ENCODE data around the gene IGF1R.

Gene IGF1R

GRCh38 chr15:98676586-98677270 is 28.4 kb downstream of the IGF1R start:
- Mint-ChIP-seq H3K4me1 (ENCODE audit: low read depth) (peaks cover 57% of the 10 kb centered on the region), H3K27ac (no peak overlapping the region), H3K4me3 (no peak overlapping the region)

GRCh38 chr15:98677345-98678059 is 29.2 kb downstream of the IGF1R start:
- H3K4me1 Mint-ChIP-seq (ENCODE audit: low read depth) = peaks cover 60% of the 10 kb centered on the region
- H3K27me3 Mint-ChIP-seq = no peaks in the 10 kb centered on the region
- peaks cover 3% of the 10 kb centered on the region for H3K36me3 Mint-ChIP-seq
- H3K27ac Mint-ChIP-seq = no peak overlapping the region
- H3K9me3 Mint-ChIP-seq (ENCODE audit: low read depth) = no peaks in the 10 kb centered on the region
- no peak overlapping the region for H3K4me3 Mint-ChIP-seq

More at GRCh38 chr15:98676586-98677270, 28.4 kb downstream of the IGF1R start:
- Mint-ChIP-seq H3K36me3 (peaks cover 3% of the 10 kb centered on the region), H3K27me3 (no peaks in the 10 kb centered on the region), H3K9me3 (ENCODE audit: low read depth) (no peaks in the 10 kb centered on the region)

- H3K27me3 Mint-ChIP-seq = no peaks in the 10 kb centered on the region
- H3K4me1 Mint-ChIP-seq (ENCODE audit: low read depth) = peaks cover 59% of the 10 kb centered on the region
- H3K4me3 Mint-ChIP-seq = no peak overlapping the region
- H3K36me3 Mint-ChIP-seq = peaks cover 3% of the 10 kb centered on the region
- H3K27ac Mint-ChIP-seq = no peak overlapping the region
- no peaks in the 10 kb centered on the region for H3K9me3 Mint-ChIP-seq (ENCODE audit: low read depth)
Measured at GRCh38 chr15:98678484-98678883, 30.1 kb downstream of the IGF1R start.

GRCh38 chr15:98681061-98681460 is 32.7 kb downstream of the IGF1R start:
- Mint-ChIP-seq H3K36me3 (peaks cover 3% of the 10 kb centered on the region), H3K27me3 (no peaks in the 10 kb centered on the region), H3K4me1 (ENCODE audit: low read depth) (peaks cover 69% of the 10 kb centered on the region), H3K9me3 (ENCODE audit: low read depth) (no peaks in the 10 kb centered on the region), H3K4me3 (no peak overlapping the region), H3K27ac (no peak overlapping the region)

GRCh38 chr15:98682992-98683701 is 34.8 kb downstream of the IGF1R start:
- no peak overlapping the region for H3K4me3 Mint-ChIP-seq
- H3K9me3 Mint-ChIP-seq (ENCODE audit: low read depth) = no peaks in the 10 kb centered on the region
- no peaks in the 10 kb centered on the region for H3K27me3 Mint-ChIP-seq
- no peaks in the 10 kb centered on the region for H3K36me3 Mint-ChIP-seq
- H3K4me1 Mint-ChIP-seq (ENCODE audit: low read depth) = peaks cover 71% of the 10 kb centered on the region
- no peak overlapping the region for H3K27ac Mint-ChIP-seq

- H3K4me3 Mint-ChIP-seq = no peak overlapping the region
- no peaks in the 10 kb centered on the region for H3K9me3 Mint-ChIP-seq (ENCODE audit: low read depth)
Measured at GRCh38 chr15:98683831-98684230, 35.5 kb downstream of the IGF1R start.

GRCh38 chr15:98684436-98684835 is 36.1 kb downstream of the IGF1R start:
- Mint-ChIP-seq H3K4me1 (ENCODE audit: low read depth) (peaks cover 74% of the 10 kb centered on the region), H3K27me3 (no peaks in the 10 kb centered on the region), H3K36me3 (no peaks in the 10 kb centered on the region), H3K4me3 (no peak overlapping the region), H3K27ac (no peak overlapping the region), H3K9me3 (ENCODE audit: low read depth) (no peaks in the 10 kb centered on the region)

More at GRCh38 chr15:98683831-98684230, 35.5 kb downstream of the IGF1R start:
- Mint-ChIP-seq H3K4me1 (ENCODE audit: low read depth) (peaks cover 75% of the 10 kb centered on the region), H3K27ac (no peak overlapping the region), H3K36me3 (no peaks in the 10 kb centered on the region), H3K27me3 (no peaks in the 10 kb centered on the region)

- H3K9me3 Mint-ChIP-seq (ENCODE audit: low read depth) = no peaks in the 10 kb centered on the region
- no peaks in the 10 kb centered on the region for H3K27me3 Mint-ChIP-seq
- no peak overlapping the region for H3K27ac Mint-ChIP-seq
- peaks cover 78% of the 10 kb centered on the region for H3K4me1 Mint-ChIP-seq (ENCODE audit: low read depth)
- no peak overlapping the region for H3K4me3 Mint-ChIP-seq
- no peaks in the 10 kb centered on the region for H3K36me3 Mint-ChIP-seq
Measured at GRCh38 chr15:98684995-98685525, 36.7 kb downstream of the IGF1R start.

- H3K36me3 Mint-ChIP-seq = no peaks in the 10 kb centered on the region
- H3K9me3 Mint-ChIP-seq (ENCODE audit: low read depth) = no peaks in the 10 kb centered on the region
- H3K27ac Mint-ChIP-seq = peak overlapping the region; percentile 4
- H3K27me3 Mint-ChIP-seq = no peaks in the 10 kb centered on the region
- H3K4me3 Mint-ChIP-seq = no peak overlapping the region
- H3K4me1 Mint-ChIP-seq (ENCODE audit: low read depth) = peaks cover 75% of the 10 kb centered on the region
Measured at GRCh38 chr15:98686983-98687382, 38.6 kb downstream of the IGF1R start.

- Mint-ChIP-seq H3K36me3 (no peaks in the 10 kb centered on the region), H3K4me1 (ENCODE audit: low read depth) (peaks cover 70% of the 10 kb centered on the region), H3K27me3 (no peaks in the 10 kb centered on the region), H3K27ac (no peak overlapping the region), H3K4me3 (no peak overlapping the region), H3K9me3 (ENCODE audit: low read depth) (no peaks in the 10 kb centered on the region)
Measured at GRCh38 chr15:98689431-98689861, 41.1 kb downstream of the IGF1R start.

GRCh38 chr15:98690272-98690950 is 42.1 kb downstream of the IGF1R start:
- H3K36me3 Mint-ChIP-seq = no peaks in the 10 kb centered on the region
- no peaks in the 10 kb centered on the region for H3K27me3 Mint-ChIP-seq
- H3K27ac Mint-ChIP-seq = no peak overlapping the region
- no peak overlapping the region for H3K4me3 Mint-ChIP-seq
- peaks cover 71% of the 10 kb centered on the region for H3K4me1 Mint-ChIP-seq (ENCODE audit: low read depth)
- H3K9me3 Mint-ChIP-seq (ENCODE audit: low read depth) = no peaks in the 10 kb centered on the region

- Mint-ChIP-seq H3K9me3 (ENCODE audit: low read depth) (no peaks in the 10 kb centered on the region), H3K36me3 (no peaks in the 10 kb centered on the region), H3K27ac (no peak overlapping the region), H3K4me1 (ENCODE audit: low read depth) (peaks cover 75% of the 10 kb centered on the region), H3K4me3 (no peak overlapping the region), H3K27me3 (no peaks in the 10 kb centered on the region)
Measured at GRCh38 chr15:98692213-98692612, 43.9 kb downstream of the IGF1R start.

- H3K4me1 Mint-ChIP-seq (ENCODE audit: low read depth) = peaks cover 75% of the 10 kb centered on the region
- no peaks in the 10 kb centered on the region for H3K27me3 Mint-ChIP-seq
- no peak overlapping the region for H3K27ac Mint-ChIP-seq
- H3K9me3 Mint-ChIP-seq (ENCODE audit: low read depth) = no peaks in the 10 kb centered on the region
- no peak overlapping the region for H3K4me3 Mint-ChIP-seq
- peaks cover 2% of the 10 kb centered on the region for H3K36me3 Mint-ChIP-seq
Measured at GRCh38 chr15:98694161-98694560, 45.8 kb downstream of the IGF1R start.

GRCh38 chr15:98698792-98699191 is 50.5 kb downstream of the IGF1R start:
- H3K4me1 Mint-ChIP-seq (ENCODE audit: low read depth) = peaks cover 83% of the 10 kb centered on the region
- no peak overlapping the region for H3K27ac Mint-ChIP-seq

More at GRCh38 chr15:98698792-98699191, 50.5 kb downstream of the IGF1R start:
- H3K4me3 Mint-ChIP-seq = peak overlapping the region; percentile 4
- H3K27me3 Mint-ChIP-seq = no peaks in the 10 kb centered on the region
- H3K36me3 Mint-ChIP-seq = peaks cover 2% of the 10 kb centered on the region
- no peaks in the 10 kb centered on the region for H3K9me3 Mint-ChIP-seq (ENCODE audit: low read depth)
